IgD-negative memory B cell (primary cell): ENCODE measurements around the gene RIPK4. TPM values are rescaled to one million over a fixed set of nuclear protein-coding genes. Genes with fewer than 3 reads are reported as not detected.
A peak's percentile ranks its signal among the peaks of the same experiment; 100 is the strongest.
"Not testable (repeated sequence)": the region's sequence is repeated elsewhere in the genome, so short reads cannot be mapped to it uniquely, and the experiment has no call there.

Experiments used
- H3K27ac Mint-ChIP-seq, 3 donors: one replicate each; pipeline ENCODE4 v1.8.0; 2020 to 2022; ENCODE audit warnings: mild to moderate bottlenecking in 3 of 3, mixed read lengths in 3 of 3, moderate library complexity in 1 of 3
- H3K27me3 Mint-ChIP-seq: one replicate; pipeline ENCODE4 v1.8.0; 2021; ENCODE audit warnings: mixed read lengths
- H3K36me3 Mint-ChIP-seq: one replicate; pipeline ENCODE4 v1.8.0; 2020; ENCODE audit warnings: mild to moderate bottlenecking, mixed read lengths
- H3K4me1 Mint-ChIP-seq, 3 donors: one replicate each; pipeline ENCODE4 v1.8.0; 2020 to 2022; ENCODE audit warnings: mixed read lengths in 3 of 3, mild to moderate bottlenecking in 1 of 3
- H3K4me3 Mint-ChIP-seq, 4 donors: one replicate each; pipeline ENCODE4 v1.8.0; 2020 to 2022; ENCODE audit warnings: mild to moderate bottlenecking in 4 of 4, mixed read lengths in 4 of 4, moderate library complexity in 3 of 4
- H3K9me3 Mint-ChIP-seq, 3 donors: one replicate each; pipeline ENCODE4 v1.8.0; 2020 to 2021; ENCODE audit warnings: mixed read lengths in 3 of 3, mild to moderate bottlenecking in 1 of 3
- polyA plus RNA-seq: library from polyadenylated mRNA; unstranded; fragments of 300-500 nt; fragmentation: Illumina TruSeq; gene quantifications from one replicate; pipeline ENCODE4 v1.2.3, GENCODE V29; 2021

RIPK4 gene
- polyA plus RNA-seq, 1 donor from 2014 or later, result not detected

GRCh38 chr21:41719691-41720090, 47.2 kb downstream of the RIPK4 start:
- H3K9me3 Mint-ChIP-seq, result peaks cover 0 to 5% (median 4%) of the 10 kb centered on the region in 3 donors
- H3K4me1 Mint-ChIP-seq, result no peaks in the 10 kb centered on the region
- H3K36me3 Mint-ChIP-seq, result no peaks in the 10 kb centered on the region
- no peak overlapping the region for H3K27ac Mint-ChIP-seq
- H3K4me3 Mint-ChIP-seq, result no peak overlapping the region
- H3K27me3 Mint-ChIP-seq, result peaks cover 24% of the 10 kb centered on the region

GRCh38 chr21:41717573-41718330, 49.1 kb downstream of the RIPK4 start:
- Mint-ChIP-seq H3K9me3 (peaks cover 0 to 5% (median 4%) of the 10 kb centered on the region in 3 donors), H3K4me3 (no peak overlapping the region), H3K27ac (no peak overlapping the region), H3K36me3 (no peaks in the 10 kb centered on the region), H3K4me1 (no peaks in the 10 kb centered on the region), H3K27me3 (peaks cover 22% of the 10 kb centered on the region)

GRCh38 chr21:41716751-41717150, 50.1 kb downstream of the RIPK4 start:
- H3K9me3 Mint-ChIP-seq, result peaks cover 0 to 4% (median 3%) of the 10 kb centered on the region in 3 donors

GRCh38 chr21:41715649-41716281, 51.1 kb downstream of the RIPK4 start:
- peaks cover 27% of the 10 kb centered on the region for H3K27me3 Mint-ChIP-seq
- H3K4me1 Mint-ChIP-seq, result no peaks in the 10 kb centered on the region
- peaks cover 0 to 4% (median 3%) of the 10 kb centered on the region in 3 donors for H3K9me3 Mint-ChIP-seq
- no peak overlapping the region for H3K4me3 Mint-ChIP-seq
- H3K36me3 Mint-ChIP-seq, result no peaks in the 10 kb centered on the region
- H3K27ac Mint-ChIP-seq, result peak overlapping the region in 1 of 3 donors; percentile 83

More at GRCh38 chr21:41716751-41717150, 50.1 kb downstream of the RIPK4 start:
- peaks cover 23% of the 10 kb centered on the region for H3K27me3 Mint-ChIP-seq
- H3K4me3 Mint-ChIP-seq, result no peak overlapping the region
- no peaks in the 10 kb centered on the region for H3K36me3 Mint-ChIP-seq
- H3K27ac Mint-ChIP-seq, result no peak overlapping the region
- H3K4me1 Mint-ChIP-seq, result no peaks in the 10 kb centered on the region

- peaks cover 19% of the 10 kb centered on the region for H3K27me3 Mint-ChIP-seq
- not testable (repeated sequence) for H3K4me3 Mint-ChIP-seq, H3K9me3 Mint-ChIP-seq
Observed at GRCh38 chr21:41714299-41714865, 52.5 kb downstream of the RIPK4 start.

GRCh38 chr21:41713495-41714281, 53.2 kb downstream of the RIPK4 start:
- Mint-ChIP-seq H3K36me3 (no peaks in the 10 kb centered on the region), H3K27me3 (peaks cover 19% of the 10 kb centered on the region), H3K27ac (no peak overlapping the region), H3K9me3 (peaks cover 0 to 3% (median 0%) of the 10 kb centered on the region in 3 donors), H3K4me3 (no peak overlapping the region), H3K4me1 (no peaks in the 10 kb centered on the region)

More at GRCh38 chr21:41714299-41714865, 52.5 kb downstream of the RIPK4 start:
- not testable (repeated sequence) for H3K36me3 Mint-ChIP-seq, H3K27ac Mint-ChIP-seq, H3K4me1 Mint-ChIP-seq

- Mint-ChIP-seq H3K36me3 (no peaks in the 10 kb centered on the region), H3K9me3 (peaks cover 0 to 3% (median 0%) of the 10 kb centered on the region in 3 donors), H3K27me3 (peaks cover 21% of the 10 kb centered on the region), H3K4me3 (no peak overlapping the region), H3K27ac (no peak overlapping the region), H3K4me1 (no peaks in the 10 kb centered on the region)
Observed at GRCh38 chr21:41712730-41713129, 54.1 kb downstream of the RIPK4 start.

GRCh38 chr21:41712201-41712600, 54.7 kb downstream of the RIPK4 start:
- Mint-ChIP-seq H3K27me3 (peaks cover 23% of the 10 kb centered on the region), H3K36me3 (no peaks in the 10 kb centered on the region), H3K27ac (no peak overlapping the region), H3K4me1 (no peaks in the 10 kb centered on the region), H3K4me3 (no peak overlapping the region), H3K9me3 (peaks cover 0 to 6% (median 0%) of the 10 kb centered on the region in 3 donors)

- no peak overlapping the region for H3K4me3 Mint-ChIP-seq
- H3K9me3 Mint-ChIP-seq, result peaks cover 3 to 10% (median 4%) of the 10 kb centered on the region in 3 donors
- no peak overlapping the region for H3K27ac Mint-ChIP-seq
- H3K27me3 Mint-ChIP-seq, result peaks cover 22% of the 10 kb centered on the region
- H3K36me3 Mint-ChIP-seq, result no peaks in the 10 kb centered on the region
- H3K4me1 Mint-ChIP-seq, result no peaks in the 10 kb centered on the region
Observed at GRCh38 chr21:41711416-41712007, 55.3 kb downstream of the RIPK4 start.

- Mint-ChIP-seq H3K9me3 (peaks cover 4 to 10% (median 4%) of the 10 kb centered on the region in 3 donors), H3K4me1 (no peaks in the 10 kb centered on the region), H3K36me3 (no peaks in the 10 kb centered on the region), H3K27me3 (peaks cover 23% of the 10 kb centered on the region), H3K4me3 (no peak overlapping the region), H3K27ac (no peak overlapping the region)
Observed at GRCh38 chr21:41710823-41711160, 56.1 kb downstream of the RIPK4 start.

GRCh38 chr21:41709965-41710822, 56.7 kb downstream of the RIPK4 start:
- peaks cover 4 to 8% (median 4%) of the 10 kb centered on the region in 3 donors for H3K9me3 Mint-ChIP-seq
- no peaks in the 10 kb centered on the region for H3K36me3 Mint-ChIP-seq
- H3K27me3 Mint-ChIP-seq, result peaks cover 28% of the 10 kb centered on the region
- no peak overlapping the region for H3K27ac Mint-ChIP-seq
- H3K4me1 Mint-ChIP-seq, result no peaks in the 10 kb centered on the region
- no peak overlapping the region for H3K4me3 Mint-ChIP-seq

GRCh38 chr21:41709166-41709565, 57.7 kb downstream of the RIPK4 start:
- Mint-ChIP-seq H3K36me3 (no peaks in the 10 kb centered on the region), H3K4me3 (no peak overlapping the region), H3K9me3 (peaks cover 4 to 8% (median 4%) of the 10 kb centered on the region in 3 donors), H3K27me3 (peaks cover 25% of the 10 kb centered on the region), H3K27ac (peak overlapping the region in 1 of 3 donors; percentile 36), H3K4me1 (no peaks in the 10 kb centered on the region)

GRCh38 chr21:41707960-41708330, 58.9 kb downstream of the RIPK4 start:
- Mint-ChIP-seq H3K27me3 (peaks cover 25% of the 10 kb centered on the region), H3K4me3 (no peak overlapping the region), H3K27ac (no peak overlapping the region), H3K36me3 (no peaks in the 10 kb centered on the region), H3K9me3 (peaks cover 4 to 8% (median 4%) of the 10 kb centered on the region in 3 donors), H3K4me1 (peaks cover 0 to 2% (median 0%) of the 10 kb centered on the region in 3 donors)
